ENCODE results near the gene SPECC1. TPM values are rescaled to one million over a fixed set of nuclear protein-coding genes. Genes with fewer than 3 reads are reported as not detected.

The SPECC1 gene
- total and polyA plus RNA-seq, 9 of the 15 experiments (the other 6 are each of a cell fraction or from before 2014, with no cell fraction given): 2.4 to 19.6 (median 14.7) TPM

DNA sequence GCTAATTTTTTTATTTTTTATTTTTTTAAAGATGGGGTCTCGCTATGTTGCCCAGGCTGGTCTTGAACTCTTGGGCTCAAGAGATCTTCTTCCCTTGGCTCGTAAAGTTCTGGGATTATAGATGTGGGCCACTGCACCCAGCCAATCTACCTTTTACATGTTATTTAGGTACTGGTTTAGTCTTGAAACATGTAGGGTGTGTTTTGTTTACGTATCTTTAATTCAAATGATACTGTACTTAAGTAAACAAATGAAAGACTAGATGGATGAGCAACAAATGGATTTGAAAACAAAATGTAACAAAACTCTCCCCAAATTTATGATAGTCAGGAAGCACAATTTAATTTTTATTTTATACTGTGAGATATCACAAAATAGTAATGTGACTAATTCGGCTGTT is 250.5 kb downstream of the SPECC1 start:
- CTCF ChIA-PET (ENCODE audit: low intra/inter-chr PET ratio): no interaction called here
- BruUV-seq (replicated peaks): no TSS peak
- Histone ChIP-seq H3K9me1 (ENCODE audit: control insufficient read depth, insufficient read depth, low read length) (no peaks in the 10 kb centered on the region), H3K27me3 (ENCODE audit: control insufficient read depth in 2 of 2, insufficient read depth in 2 of 2, low read length in 2 of 2) (no peaks in the 10 kb centered on the region), H2AFZ (ENCODE audit: low read depth, low read length) (no peak overlapping the region), H3K79me2 (ENCODE audit: control insufficient read depth, insufficient read depth, low read length) (no peaks in the 10 kb centered on the region), H3K27ac (ENCODE audit: extremely low read depth, low read depth, low read length) (no peak overlapping the region), H3K4me2 (ENCODE audit: insufficient read depth, low read length) (no peak overlapping the region), H3K36me3 (ENCODE audit: control insufficient read depth, insufficient read depth, low read length) (peaks cover 10% of the 10 kb centered on the region; the same call in 2 of the 3 replicates), H3K9me3 (replicated peaks; ENCODE audit: control insufficient read depth, insufficient read depth, low read depth, low read length) (no peaks in the 10 kb centered on the region), H3K9ac (ENCODE audit: insufficient read depth in 1 of 2, low read depth in 2 of 2, low read length in 2 of 2) (no peak overlapping the region), H3K4me1 (replicated peaks in 1 of 2; ENCODE audit: control insufficient read depth in 2 of 2, insufficient read depth in 2 of 2, low read length in 2 of 2) (no peaks in the 10 kb centered on the region), H3K4me3 (no peak overlapping the region), H4K20me1 (replicated peaks; ENCODE audit: control insufficient read depth, insufficient read depth, low read length) (no peaks in the 10 kb centered on the region)
- DNase-seq (ENCODE audit: extremely low read depth in 1 of 4, low spot score in 3 of 4) (no peak), ATAC-seq (no peak), FAIRE-seq (no peak)
- in situ Hi-C loops (cut with MboI) (no loop called here), intact Hi-C loops (cut with micrococcal nuclease) (no loop called here)
- TF ChIP-seq SAFB (IDR thresholded peaks at IDR 0.05; ENCODE audit: borderline replicate concordance, low read depth, low read length) (no peak), CBFA2T3 (IDR thresholded peaks at IDR 0.05) (no peak), C11orf30 (IDR thresholded peaks at IDR 0.05; ENCODE audit: low read depth) (no peak), FOS (IDR thresholded peaks at IDR 0.05; ENCODE audit: extremely low read depth, insufficient read length) (no peak), ZNF707 (CRISPR knock-in tag; conservative IDR thresholded peaks at IDR 0.05) (no peak)
- WGBS (ENCODE audit: insufficient coverage, low coverage, missing lambda C conversion rate): 93% methylated on average over 3 of the region's 4 CpGs
- POLR2A ChIA-PET: no interaction called here

DNA sequence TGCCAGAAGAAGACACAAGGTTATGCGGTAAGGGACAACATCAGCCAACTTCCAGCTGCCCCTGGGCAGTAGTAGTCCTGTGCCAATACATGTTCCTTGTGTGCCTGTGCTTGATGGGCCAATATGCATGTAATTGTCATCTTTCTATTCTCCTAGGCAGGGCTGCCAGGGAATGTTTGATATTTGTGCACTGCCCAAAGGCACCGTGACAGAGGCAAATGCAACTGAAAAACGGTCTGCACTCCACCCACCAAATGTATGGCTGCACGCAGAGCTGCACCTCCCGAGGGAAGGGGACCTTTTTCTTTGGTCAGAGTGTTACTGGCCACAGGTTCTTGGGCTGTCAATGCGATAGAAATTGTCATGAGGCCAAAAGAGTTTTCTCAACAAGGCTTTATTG is 251.1 kb downstream of the SPECC1 start:
- POLR2A ChIA-PET: no interaction called here
- 85% methylated on average over 6 of the region's 6 CpGs for WGBS (ENCODE audit: insufficient coverage, low coverage, missing lambda C conversion rate)
- Histone ChIP-seq H3K9ac (ENCODE audit: insufficient read depth in 1 of 2, low read depth in 2 of 2, low read length in 2 of 2) (no peak overlapping the region), H3K4me2 (ENCODE audit: insufficient read depth, low read length) (no peak overlapping the region), H2AFZ (ENCODE audit: low read depth, low read length) (no peak overlapping the region), H3K9me1 (ENCODE audit: control insufficient read depth, insufficient read depth, low read length) (no peaks in the 10 kb centered on the region), H3K36me3 (ENCODE audit: control insufficient read depth, insufficient read depth, low read length) (peaks cover 10% of the 10 kb centered on the region; the same call in 2 of the 3 replicates), H3K27me3 (ENCODE audit: control insufficient read depth in 2 of 2, insufficient read depth in 2 of 2, low read length in 2 of 2) (no peaks in the 10 kb centered on the region), H3K27ac (ENCODE audit: extremely low read depth, low read depth, low read length) (no peak overlapping the region), H3K4me3 (no peak overlapping the region), H3K4me1 (replicated peaks in 1 of 2; ENCODE audit: control insufficient read depth in 2 of 2, insufficient read depth in 2 of 2, low read length in 2 of 2) (no peaks in the 10 kb centered on the region), H3K9me3 (replicated peaks; ENCODE audit: control insufficient read depth, insufficient read depth, low read depth, low read length) (no peaks in the 10 kb centered on the region), H4K20me1 (replicated peaks; ENCODE audit: control insufficient read depth, insufficient read depth, low read length) (no peaks in the 10 kb centered on the region), H3K79me2 (ENCODE audit: control insufficient read depth, insufficient read depth, low read length) (no peaks in the 10 kb centered on the region)
- no TSS peak for BruUV-seq (replicated peaks)
- FAIRE-seq: no peak
- ATAC-seq: no peak
- CTCF ChIA-PET (ENCODE audit: low intra/inter-chr PET ratio): no interaction called here
- in situ Hi-C loops (cut with MboI): no loop called here
- intact Hi-C loops (cut with micrococcal nuclease): no loop called here
- no peak for DNase-seq (ENCODE audit: extremely low read depth in 1 of 4, low spot score in 3 of 4)
- TF ChIP-seq, protein P1, sequence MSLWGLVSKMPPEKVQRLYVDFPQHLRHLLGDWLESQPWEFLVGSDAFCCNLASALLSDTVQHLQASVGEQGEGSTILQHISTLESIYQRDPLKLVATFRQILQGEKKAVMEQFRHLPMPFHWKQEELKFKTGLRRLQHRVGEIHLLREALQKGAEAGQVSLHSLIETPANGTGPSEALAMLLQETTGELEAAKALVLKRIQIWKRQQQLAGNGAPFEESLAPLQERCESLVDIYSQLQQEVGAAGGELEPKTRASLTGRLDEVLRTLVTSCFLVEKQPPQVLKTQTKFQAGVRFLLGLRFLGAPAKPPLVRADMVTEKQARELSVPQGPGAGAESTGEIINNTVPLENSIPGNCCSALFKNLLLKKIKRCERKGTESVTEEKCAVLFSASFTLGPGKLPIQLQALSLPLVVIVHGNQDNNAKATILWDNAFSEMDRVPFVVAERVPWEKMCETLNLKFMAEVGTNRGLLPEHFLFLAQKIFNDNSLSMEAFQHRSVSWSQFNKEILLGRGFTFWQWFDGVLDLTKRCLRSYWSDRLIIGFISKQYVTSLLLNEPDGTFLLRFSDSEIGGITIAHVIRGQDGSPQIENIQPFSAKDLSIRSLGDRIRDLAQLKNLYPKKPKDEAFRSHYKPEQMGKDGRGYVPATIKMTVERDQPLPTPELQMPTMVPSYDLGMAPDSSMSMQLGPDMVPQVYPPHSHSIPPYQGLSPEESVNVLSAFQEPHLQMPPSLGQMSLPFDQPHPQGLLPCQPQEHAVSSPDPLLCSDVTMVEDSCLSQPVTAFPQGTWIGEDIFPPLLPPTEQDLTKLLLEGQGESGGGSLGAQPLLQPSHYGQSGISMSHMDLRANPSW (CRISPR knock-in tag; IDR thresholded peaks at IDR 0.05): no peak
- no peak for TF ChIP-seq ZFP30 (CRISPR knock-in tag; IDR thresholded peaks at IDR 0.05; ENCODE audit: borderline replicate concordance)
- no peak for TF ChIP-seq ZBTB43 (CRISPR knock-in tag; IDR thresholded peaks at IDR 0.05)
- TF ChIP-seq JUN (IDR thresholded peaks at IDR 0.05; ENCODE audit: borderline replicate concordance, low read depth, low read length): no peak
- TF ChIP-seq JUN (CRISPR knock-in tag; IDR thresholded peaks at IDR 0.05; ENCODE audit: borderline replicate concordance): no peak
- TF ChIP-seq FOXK2 (conservative IDR thresholded peaks at IDR 0.05 in 1 of 2, IDR thresholded peaks at IDR 0.05 in 1 of 2; ENCODE audit: low read depth in 2 of 2): no peak
- no peak for TF ChIP-seq SMAD4 (CRISPR knock-in tag; conservative IDR thresholded peaks at IDR 0.05)
- TF ChIP-seq TSC22D4 (tag; IDR thresholded peaks at IDR 0.05): no peak
- TF ChIP-seq MEF2D (tag; conservative IDR thresholded peaks at IDR 0.05; ENCODE audit: low read depth): no peak
- no peak for TF ChIP-seq CTBP1 (IDR thresholded peaks at IDR 0.05; ENCODE audit: borderline replicate concordance)
